GM21576 (cell line): ENCODE data around the gene DHRS2.

ENCODE experiments used
- ATAC-seq: cut with Tn5 transposase; IDR thresholded peaks from one replicate; pipeline ENCODE4 v1.9.1; 2021; ENCODE audit warnings: mild to moderate bottlenecking, moderate library complexity; ENCODE audit not compliant: unreplicated experiment

DHRS2 gene

DNA sequence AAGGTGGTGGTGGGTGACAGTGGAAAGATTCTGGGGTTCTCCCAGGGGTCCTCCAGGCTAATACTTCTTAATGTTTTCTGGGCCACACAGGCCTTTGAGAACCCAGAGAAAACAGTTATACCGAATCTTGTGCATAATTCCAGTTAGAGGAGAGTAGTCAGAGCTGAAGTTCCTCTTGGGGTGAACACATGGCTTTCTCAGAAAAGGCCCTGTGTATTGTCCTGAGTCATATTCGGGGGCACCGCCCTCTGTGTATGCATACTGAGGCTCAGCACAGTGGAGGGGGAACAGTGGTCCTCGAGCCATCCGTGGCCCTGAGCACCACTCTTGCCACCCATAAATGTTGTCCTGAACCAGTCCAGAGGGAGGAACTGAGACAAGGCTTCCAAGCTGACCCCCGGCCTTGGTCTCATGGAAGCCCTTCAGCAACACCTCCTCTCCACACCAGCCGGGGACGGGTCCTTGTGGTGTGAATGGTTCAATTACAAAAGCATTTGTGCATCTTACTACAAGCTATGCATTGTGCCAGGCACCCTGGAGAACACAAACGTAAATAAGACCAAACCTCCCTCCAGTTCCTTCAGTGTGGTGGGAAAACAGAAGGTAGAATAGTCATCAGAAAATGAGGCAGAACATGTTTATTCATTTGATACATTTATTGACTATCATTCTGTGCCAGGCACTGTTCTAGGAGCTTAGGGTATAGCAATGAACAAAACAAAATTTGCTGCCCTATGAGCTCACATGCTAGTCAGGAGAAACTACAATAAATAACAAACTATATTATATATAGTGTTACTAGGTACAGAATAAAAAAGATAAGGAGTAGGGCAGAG lies 9.9 kb downstream of the DHRS2 start:
- no peak for ATAC-seq

DNA sequence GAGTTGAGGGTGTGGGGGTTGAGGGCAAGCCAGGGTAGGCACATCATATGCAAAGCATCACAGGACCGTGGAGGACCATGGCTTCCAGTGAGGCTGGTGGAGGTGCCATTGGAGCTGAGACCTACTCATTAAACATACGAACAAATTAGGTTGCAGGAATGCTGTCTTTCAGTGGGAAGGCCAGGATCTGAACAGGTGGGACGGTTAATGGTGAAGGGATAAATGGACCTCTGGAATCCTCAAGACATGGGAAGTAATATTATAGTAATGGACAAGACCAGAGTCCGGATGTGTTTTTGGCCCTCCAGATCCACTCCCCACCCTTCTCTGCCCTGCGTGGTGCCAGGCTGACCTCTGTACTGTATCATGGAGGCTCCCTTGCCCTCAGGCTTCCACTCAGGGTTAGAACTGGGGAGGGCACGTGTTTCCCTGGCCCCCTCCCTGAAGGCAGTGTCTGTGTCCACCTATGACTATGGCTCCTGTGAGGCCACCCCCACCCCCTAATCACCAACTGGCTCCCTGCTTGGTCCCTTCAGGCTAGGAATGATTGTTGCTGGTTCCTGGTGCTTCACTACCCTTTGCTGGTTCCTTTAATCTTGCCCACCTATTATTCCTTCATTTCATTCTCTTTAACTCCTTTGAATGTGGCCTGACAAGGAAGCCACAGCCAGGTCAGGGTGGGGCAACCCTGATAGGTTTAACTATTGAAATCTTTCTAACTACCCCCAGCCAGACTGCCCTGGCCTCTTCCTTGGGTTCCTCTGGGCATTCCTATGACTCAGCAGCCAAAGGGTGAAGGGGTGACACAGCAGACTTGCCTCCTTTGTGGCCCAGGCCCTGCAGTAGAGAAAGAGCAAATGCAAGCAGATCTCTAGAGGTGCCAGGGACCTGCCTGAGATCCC lies 10.7 kb downstream of the DHRS2 start:
- no peak for ATAC-seq

DNA sequence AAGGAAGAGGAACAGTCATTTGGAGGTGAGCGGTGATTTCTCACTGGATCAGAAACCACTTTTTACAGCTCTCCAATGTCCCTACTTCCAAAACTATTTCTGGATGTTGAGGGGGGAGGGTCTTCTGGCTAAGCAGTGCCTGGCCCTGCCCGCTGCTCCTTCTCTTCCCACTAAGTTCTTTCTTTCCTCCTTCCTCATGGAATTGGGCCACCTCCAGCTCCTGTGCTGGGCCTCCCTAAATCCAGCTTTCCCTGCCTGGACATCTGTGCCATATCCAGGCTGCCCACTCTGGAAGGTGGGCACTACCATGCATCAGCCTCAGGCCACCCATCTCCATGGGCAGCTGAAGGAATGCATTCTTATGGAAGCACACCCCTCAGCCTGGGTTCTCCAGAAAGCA lies 11.5 kb downstream of the DHRS2 start:
- ATAC-seq, result no peak

DNA sequence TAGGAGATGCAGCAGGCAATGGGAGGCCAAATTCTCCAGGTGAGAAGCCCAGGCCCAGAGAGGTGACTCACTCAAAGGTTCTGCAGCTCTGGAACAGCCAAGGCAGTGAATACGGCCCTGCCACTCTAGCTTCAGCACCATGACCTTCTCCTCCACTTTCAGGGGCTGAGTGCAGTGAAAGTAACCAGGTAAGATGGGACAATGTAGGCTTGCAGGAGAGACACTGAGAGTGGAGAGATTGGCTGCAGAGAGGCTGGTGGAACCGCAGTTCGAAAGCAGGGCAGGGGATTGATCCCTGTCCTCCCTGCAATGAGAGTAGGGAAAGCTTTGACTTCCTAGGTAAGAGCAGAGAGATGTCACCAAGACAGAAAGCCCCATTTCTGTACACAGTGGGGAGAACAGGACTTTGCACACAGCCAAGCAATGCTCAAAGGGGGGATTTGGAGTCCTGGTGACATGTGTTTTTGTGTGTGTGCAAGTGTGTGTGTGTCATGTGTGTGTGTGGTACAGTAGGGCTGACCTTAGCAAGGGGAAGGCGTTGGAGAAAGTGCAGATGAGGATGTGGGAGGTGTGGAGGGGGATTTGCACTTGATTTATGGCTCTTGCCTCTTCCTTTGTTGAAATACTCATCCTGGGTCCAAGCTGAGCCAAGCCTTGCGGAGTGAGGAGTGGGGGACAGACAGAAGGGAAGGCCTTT lies 12.7 kb downstream of the DHRS2 start:
- no peak for ATAC-seq

DNA sequence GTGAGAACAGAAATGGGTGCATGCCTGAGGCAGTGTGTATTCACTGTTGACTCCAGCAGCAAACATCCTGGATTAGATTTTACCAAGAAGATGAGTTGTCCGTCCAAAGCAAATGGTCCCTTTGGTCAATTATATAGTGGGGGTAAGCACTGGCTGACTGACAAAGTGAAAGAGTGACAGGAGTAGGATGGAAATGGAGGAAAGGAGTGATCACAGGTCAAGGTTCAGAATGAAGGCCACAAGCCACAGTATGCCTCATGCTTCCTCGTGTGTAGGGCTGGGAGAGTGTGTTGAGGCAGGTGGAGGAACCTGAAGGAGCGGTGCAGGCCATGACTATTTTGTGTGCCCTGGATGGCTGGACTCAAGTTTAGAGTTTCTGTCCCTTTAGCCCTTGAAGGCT lies 14.3 kb downstream of the DHRS2 start:
- no peak for ATAC-seq

DNA sequence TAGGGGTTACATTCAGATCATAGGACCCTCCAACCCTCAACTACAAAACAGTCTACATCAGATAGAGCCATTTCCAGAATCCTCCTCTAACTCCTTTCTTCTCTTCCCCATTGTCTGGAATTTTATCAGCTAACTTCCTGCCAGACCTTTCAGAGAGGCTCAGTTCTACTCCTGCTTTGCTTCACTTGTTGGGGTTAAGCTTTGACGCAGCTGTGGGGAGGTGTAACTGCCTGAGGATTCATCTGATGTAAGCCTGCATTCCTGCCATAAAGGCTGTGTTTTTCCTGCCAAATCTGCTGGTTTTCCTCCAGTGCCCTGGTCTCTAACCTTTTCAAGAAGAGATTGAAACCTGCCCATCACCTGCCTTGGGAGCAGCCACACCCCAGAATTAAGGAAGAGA lies 16.9 kb downstream of the DHRS2 start:
- ATAC-seq, result no peak

DNA sequence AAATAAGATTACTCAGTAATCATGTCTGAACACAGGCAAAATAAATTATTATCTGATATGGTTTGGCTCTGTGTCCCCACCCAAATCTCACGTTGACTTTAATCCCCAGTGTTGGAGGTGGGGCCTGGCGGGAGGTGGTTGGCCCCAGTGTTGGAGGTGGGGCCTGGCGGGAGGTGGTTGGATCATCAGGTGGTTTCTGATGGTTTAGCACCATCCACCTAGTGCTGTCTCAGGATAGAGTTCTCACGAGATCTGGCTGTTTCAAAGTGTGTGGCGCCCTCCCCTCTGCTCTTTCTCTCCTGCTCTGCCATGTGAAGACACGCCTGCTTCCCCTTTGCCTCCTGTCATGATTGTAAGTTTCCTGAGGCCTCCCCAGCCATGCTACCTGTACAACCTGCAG lies 18.1 kb downstream of the DHRS2 start:
- ATAC-seq, result no peak

DNA sequence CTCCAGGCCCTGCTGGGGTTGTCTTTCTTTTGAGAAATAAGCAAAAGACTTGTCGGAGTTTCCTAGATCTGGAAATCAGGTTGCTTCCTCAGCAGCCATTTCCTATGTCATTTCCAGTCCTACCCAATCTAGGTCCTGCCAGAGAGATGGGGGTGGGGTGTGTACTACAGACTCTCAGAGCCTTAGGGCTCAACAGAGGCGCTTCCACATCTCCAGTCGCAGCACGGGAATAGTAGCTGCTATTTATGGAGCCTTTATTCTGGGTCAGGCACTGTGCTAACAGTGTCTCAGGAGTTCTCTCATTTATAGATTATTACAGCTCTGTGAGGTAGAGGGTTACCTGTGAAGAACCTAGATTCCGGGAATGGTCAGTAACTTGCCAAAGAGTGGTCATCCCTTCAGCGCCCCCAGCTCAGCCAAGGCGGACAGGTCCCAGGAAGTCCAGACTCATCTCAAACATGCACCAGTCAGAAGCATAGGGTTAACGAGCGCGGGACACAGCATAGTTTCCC lies 21.9 kb downstream of the DHRS2 start:
- ATAC-seq, result no peak

DNA sequence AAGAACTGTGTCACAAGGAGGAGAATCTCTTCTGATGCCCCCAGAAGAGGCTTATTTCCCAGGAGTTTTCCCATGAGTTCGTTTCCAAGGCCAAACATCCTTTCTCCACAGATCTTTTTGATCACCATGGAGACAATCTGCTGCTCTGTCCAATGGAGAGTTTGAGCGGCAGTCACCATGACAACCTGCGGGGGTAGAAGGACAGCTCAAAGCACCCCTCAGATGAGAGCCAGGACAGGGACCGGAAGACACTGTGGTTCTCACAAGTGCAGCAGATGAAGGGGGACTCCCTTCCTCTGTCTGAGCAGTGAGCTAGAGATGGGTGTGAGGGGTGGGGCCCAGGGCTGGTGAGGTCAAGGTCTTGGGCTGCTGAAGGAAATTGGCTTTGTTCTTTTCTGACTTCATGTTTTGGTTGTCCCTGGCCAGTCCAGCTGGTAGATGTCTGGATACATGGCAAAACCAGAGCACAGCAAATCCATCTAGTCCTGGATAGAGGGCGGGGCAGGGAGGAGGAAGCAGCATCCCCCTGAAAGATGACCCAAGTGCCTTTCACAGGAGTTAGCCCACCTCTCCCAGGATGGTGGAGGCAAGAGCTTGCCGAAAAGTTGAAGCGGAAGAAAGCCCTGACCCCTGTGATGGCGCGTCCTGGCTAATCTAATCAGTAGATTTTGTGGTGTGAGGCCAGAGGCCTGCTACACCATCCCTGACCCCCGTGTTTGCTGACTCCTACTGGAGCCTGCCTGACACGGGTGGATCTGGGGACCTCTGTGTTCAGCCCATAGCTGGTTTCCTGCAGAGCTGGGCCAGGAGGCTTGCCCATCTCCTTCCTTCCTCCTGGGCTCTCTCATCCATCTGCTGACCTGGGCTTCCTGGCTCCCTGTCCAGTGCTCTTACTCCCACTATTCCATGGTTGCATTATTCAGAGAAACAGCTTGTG lies 24.4 kb downstream of the DHRS2 start:
- ATAC-seq, result no peak

DNA sequence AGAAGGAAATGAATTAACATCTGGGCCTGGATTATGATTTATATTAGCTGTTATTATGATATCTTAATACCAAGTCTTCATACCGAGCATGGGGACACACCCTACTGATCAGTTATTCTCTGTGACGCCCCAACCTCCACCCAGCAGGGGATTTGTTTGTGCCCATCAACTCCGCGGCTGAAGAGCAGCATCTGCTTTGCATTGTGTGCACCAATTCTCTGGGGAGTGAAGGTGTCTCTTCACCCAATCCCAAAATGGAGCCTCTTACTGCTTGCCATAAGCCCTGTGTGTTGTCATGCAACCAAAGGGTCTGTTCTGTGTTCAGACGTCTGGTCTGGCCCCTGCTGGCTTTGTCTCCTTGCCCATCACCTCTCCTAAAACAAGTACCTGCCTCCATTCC lies 25.4 kb downstream of the DHRS2 start:
- no peak for ATAC-seq

DNA sequence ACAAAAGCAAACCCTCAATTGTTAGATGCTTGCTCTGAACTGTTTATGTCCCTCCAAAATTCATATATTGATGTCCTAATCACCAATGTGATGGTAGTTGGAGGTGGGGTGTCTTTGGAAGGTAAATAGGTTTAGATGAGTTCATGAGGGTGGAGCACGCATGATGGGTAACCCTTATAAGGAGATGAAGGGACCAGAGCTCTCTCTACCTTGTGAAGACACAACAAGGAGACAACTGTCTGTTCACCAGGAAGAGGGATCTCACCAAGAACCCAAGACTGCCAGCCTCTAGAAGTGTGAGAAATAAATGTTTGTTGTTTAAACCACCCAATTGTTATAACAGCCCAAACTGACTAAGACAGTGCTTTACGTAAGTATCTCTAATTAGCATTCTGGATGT lies 27.0 kb downstream of the DHRS2 start:
- no peak for ATAC-seq

DNA sequence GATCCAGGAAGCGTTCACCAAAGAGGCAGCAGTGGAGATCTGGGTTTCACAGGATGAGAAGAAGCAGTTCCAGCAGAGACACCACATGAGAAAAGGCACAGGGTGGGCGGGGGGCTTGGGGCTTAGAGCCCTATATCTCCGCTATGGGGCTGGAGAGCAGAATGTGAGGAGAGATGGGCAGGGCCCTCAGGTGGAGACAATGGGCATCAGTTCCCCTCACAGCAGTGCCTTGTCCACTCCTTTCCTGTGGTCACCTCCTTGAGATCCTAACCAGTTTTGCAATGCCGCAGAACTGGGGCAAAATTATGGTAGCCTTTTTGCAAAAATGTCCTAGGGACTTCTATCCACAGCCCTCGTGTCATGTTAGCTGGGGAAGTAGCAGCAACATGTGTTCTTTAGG lies 27.5 kb downstream of the DHRS2 start:
- ATAC-seq, result no peak

DNA sequence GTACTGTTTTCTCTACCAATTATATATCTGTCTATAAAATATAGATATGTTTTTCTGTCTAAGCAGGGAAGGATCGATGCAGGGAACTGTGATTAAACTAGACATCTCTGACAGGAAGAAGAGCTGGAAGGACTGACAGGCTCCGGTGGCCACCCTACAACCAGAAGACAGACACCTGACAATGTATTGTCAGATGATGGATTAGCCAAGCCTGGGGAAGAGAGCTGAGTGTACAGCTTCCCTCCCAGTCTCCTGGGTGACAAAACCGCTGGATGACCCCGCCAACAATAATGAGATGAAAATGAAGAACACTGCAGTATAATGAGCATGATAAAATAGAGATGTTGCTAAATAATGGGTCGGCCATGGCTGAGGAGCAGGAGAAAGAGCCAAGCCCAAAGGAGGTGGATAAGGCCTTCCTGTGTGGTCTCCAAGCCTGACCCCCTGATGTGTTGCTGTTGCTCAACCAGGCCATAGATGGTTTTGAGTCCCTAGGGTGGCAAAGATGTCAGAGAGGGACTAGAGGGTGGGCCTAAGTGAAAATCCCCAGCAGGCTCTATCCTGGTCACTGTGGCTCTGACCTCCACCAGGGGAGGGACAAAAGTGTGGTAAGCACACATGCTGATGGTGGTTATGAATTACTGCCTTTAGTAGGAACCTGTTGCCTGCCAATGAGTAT lies 28.2 kb downstream of the DHRS2 start:
- no peak for ATAC-seq

DNA sequence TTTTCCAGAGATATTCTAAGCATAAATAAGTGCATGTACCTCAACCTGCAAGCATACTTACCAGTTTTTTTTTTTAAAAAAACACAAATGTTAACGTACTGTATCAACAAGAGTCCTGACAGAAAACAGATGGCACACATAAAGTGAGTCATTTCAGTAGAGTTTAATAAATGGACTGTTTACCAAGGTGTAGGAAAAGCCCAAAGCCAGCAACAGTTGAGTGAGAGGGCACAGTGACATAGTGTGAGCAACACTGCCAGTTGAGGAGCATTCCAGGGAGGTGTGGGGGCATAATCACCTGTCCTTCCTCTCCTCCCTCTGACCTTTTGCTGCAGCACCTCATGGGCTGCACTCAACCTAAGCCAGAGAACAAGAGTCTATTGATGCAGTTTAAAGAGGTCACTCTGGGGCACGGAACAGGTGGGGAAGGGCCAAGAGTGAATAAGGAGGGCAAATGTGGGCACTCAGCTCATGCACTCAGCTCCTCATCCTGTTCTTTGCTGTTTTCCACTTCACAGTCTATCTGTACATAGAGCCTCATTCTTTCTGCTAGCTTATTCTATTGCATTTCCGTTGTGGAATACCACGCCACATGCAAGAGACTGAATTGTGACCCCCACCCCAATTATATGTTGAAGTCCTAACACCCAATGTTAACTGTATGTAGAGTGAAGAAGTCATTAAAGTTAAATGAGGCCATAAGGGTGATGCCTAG lies 29.3 kb downstream of the DHRS2 start:
- no peak for ATAC-seq

DNA sequence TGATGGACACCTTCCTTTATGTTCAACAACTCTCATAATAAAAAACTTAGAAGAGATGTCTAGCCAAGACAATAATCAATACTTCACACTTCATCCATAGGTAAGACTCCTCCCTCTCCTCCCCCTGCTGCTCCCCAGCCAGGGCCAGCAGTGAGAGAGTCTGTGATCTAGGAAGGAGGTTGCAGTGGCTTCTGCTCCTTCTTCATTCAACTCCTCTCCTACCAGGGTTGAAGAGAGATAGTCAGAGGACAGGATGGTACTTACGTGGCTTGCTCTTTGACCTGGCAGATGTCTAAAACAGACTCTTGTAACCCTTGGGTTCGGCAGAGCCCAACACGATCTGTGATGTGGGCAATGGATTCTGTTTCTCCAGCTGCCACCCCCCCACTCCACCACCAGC lies 31.0 kb downstream of the DHRS2 start:
- no peak for ATAC-seq

DNA sequence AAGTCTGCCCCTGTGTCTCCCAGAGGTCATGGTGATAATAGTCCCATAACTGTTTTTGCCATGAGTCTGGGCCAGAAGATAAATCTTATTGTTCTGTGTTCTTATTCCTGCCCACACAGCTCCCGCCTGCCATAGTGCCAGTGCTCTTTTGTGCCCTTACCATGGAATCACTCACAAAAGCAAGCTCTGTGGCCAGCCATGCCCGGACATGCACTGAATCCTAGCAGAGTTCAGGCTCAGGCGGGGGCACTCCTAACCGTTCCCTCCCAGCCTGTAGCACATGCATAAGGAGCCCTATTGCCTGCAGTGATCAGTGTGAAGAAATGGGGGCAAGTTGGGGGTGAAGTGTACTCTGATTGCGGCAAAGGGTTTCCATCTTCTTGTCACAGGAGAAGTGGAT lies 33.3 kb downstream of the DHRS2 start:
- ATAC-seq, result no peak

DNA sequence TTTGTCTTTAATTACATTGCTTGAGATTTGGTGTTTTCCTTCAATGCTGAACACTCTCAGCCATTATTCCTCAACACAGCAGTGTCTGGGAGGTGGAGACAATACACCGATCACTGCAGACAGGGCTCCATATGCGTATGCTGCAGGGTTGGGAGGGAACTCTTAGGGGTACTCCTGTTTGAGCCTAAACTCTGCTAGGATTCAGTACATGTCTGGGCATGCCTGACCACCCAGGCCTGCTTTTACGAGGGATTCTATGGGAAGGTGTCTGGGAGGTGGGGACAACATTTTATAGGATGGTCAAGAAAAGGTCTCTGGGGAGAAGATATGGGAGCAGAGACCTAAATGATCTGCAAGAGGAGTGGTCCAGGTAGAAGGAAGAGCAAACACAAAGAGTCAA lies 34.3 kb downstream of the DHRS2 start:
- ATAC-seq, result no peak

DNA sequence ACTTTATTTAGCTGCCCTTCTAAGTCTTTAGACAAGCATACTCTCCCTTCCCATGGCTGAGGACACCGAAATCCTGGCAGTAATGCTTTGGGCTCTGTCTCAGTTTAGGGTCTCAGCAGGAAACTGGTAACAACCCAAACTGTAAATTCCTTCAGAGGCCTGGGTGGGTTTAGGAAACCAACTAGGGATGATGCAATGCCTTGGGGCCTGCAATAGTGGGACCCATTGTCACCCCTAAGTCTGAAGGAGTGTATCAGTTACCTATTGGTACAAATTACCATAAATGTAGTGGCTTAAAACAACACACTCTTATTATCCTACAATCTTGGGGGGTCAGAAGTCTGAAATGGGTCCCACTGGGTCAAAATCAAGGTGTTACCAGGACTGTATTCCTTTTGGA lies 36.0 kb downstream of the DHRS2 start:
- no peak for ATAC-seq

DNA sequence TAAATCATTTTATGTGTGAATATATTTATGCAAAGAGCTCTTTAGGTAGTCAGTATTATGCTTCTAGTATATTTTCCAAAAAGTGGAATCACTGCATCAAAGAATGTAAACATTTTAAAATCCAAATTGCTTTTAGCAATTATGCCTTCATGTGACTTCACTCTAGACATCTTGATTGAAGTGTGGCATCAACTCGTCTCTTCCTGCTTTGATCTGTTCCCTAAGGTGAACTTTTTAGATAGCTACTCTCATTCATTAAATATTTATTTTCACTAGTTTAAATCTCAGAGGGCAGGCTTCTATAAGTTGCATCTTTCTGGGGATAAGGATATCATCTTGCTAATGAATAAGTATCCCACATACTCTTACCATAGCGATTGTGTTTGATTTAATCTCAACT lies 39.2 kb downstream of the DHRS2 start:
- no peak for ATAC-seq
